AG09309 (cell line): ENCODE measurements around the gene SLC49A3.
"Not testable (repeated sequence)": the region's sequence is repeated elsewhere in the genome, so short reads cannot be mapped to it uniquely, and the experiment has no call there.

ENCODE experiments used
- DNase-seq: peaks from one replicate; pipeline ENCODE4 v3.0.0-alpha.2; 2010; ENCODE audit warnings: low read depth
- H3K4me3 ChIP-seq: 2 replicates; pipeline ENCODE4 v1.5.1; 2011; ENCODE audit warnings: mild to moderate bottlenecking, low read depth, low read length, moderate library complexity; ENCODE audit not compliant: control insufficient read depth
- CTCF ChIP-seq: IDR thresholded peaks from 2 replicates; pipeline ENCODE4 v1.5.1; 2011; ENCODE audit warnings: mild to moderate bottlenecking, low read depth, low read length, inconsistent platforms; ENCODE audit not compliant: insufficient read depth, control insufficient read depth; ENCODE audit errors: missing control alignments

Gene SLC49A3

GRCh38 chr4:732486-732885 is 43.5 kb upstream of the SLC49A3 start:
- DNase-seq: no peak
- TF ChIP-seq CTCF: no peak
- H3K4me3 ChIP-seq: no peak overlapping the region

GRCh38 chr4:731954-732353 is 43.0 kb upstream of the SLC49A3 start:
- not testable (repeated sequence) for H3K4me3 ChIP-seq, DNase-seq

GRCh38 chr4:730946-731904 is 42.3 kb upstream of the SLC49A3 start:
- not testable (repeated sequence) for DNase-seq, H3K4me3 ChIP-seq

GRCh38 chr4:730511-730910 is 41.6 kb upstream of the SLC49A3 start:
- TF ChIP-seq CTCF: no peak
- H3K4me3 ChIP-seq: no peak overlapping the region
- no peak for DNase-seq

GRCh38 chr4:729336-730315 is 40.7 kb upstream of the SLC49A3 start:
- H3K4me3 ChIP-seq: no peak overlapping the region
- no peak for TF ChIP-seq CTCF
- DNase-seq: no peak

GRCh38 chr4:727576-727975 is 38.6 kb upstream of the SLC49A3 start:
- TF ChIP-seq CTCF: no peak

GRCh38 chr4:726838-727237 is 37.9 kb upstream of the SLC49A3 start:
- H3K4me3 ChIP-seq: no peak overlapping the region
- no peak for TF ChIP-seq CTCF
- no peak for DNase-seq

More at GRCh38 chr4:727576-727975, 38.6 kb upstream of the SLC49A3 start:
- DNase-seq: no peak
- no peak overlapping the region for H3K4me3 ChIP-seq
